ENCODE results near the gene ILKAP.

DNA sequence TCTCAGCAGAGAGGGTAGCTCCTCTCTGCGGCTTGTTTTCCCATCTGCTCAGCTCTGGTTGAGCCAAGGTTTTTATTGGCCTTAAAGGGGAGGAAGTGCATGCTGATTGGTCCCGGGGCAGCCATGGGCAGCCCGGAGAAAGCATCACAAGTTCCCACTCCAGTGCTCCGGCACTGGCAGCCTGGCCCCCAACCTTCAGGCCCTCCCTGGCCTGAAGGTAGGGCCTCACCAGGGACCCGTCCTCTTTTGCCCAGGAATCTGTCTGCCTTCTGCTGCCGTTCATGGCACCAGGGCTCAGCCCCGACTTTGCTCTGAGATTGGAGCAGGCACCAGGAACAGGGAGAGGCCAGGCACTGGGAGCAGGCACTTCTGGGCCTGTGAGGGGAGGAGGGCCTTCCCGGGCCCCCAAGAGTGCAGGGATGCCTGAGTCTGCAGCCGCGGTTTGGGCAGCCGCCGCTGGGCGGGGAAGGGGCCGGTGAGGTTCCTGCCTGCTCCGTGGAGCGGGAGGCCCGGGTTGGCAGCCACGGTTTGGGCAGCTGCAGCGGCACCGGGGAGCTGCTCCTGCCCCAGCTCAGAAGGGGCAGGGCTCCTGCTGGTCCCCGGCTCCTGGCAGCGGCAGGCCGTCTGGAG is 17.5 kb upstream of the ILKAP start:
- TF ChIP-seq, protein P1, sequence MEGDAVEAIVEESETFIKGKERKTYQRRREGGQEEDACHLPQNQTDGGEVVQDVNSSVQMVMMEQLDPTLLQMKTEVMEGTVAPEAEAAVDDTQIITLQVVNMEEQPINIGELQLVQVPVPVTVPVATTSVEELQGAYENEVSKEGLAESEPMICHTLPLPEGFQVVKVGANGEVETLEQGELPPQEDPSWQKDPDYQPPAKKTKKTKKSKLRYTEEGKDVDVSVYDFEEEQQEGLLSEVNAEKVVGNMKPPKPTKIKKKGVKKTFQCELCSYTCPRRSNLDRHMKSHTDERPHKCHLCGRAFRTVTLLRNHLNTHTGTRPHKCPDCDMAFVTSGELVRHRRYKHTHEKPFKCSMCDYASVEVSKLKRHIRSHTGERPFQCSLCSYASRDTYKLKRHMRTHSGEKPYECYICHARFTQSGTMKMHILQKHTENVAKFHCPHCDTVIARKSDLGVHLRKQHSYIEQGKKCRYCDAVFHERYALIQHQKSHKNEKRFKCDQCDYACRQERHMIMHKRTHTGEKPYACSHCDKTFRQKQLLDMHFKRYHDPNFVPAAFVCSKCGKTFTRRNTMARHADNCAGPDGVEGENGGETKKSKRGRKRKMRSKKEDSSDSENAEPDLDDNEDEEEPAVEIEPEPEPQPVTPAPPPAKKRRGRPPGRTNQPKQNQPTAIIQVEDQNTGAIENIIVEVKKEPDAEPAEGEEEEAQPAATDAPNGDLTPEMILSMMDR (IDR thresholded peaks at IDR 0.05): no peak
- peak in 1 of 3 donors; percentile 7 for TF ChIP-seq POLR2A (IDR thresholded peaks at IDR 0.05)
